Suprapubic skin (tissue), 4 donors: Measurements from ENCODE around the gene PRDM9. TPM values are rescaled to one million over a fixed set of nuclear protein-coding genes. Genes with fewer than 3 reads are reported as not detected.
"Not testable (repeated sequence)": the region's sequence is repeated elsewhere in the genome, so short reads cannot be mapped to it uniquely, and the experiment has no call there.

Source experiments
- DNase-seq, 2 donors: peaks; one replicate each; pipeline ENCODE4 v3.0.0-alpha.2; 2019; ENCODE audit warnings: low spot score in 2 of 2
- H3K27ac ChIP-seq: fragments of 200-600 bp; sonication (generic); one replicate; pipeline ENCODE4 v1.5.1; 2019
- H3K27me3 ChIP-seq: fragments of 200-600 bp; sonication (generic); one replicate; pipeline ENCODE4 v1.5.1; 2019
- H3K36me3 ChIP-seq: fragments of 200-600 bp; sonication (generic); one replicate; pipeline ENCODE4 v1.5.1; 2019
- H3K4me1 ChIP-seq: fragments of 200-600 bp; sonication (generic); one replicate; pipeline ENCODE4 v1.5.1; 2019
- H3K4me3 ChIP-seq: fragments of 200-600 bp; sonication (generic); one replicate; pipeline ENCODE4 v1.5.1; 2019; ENCODE audit warnings: mild to moderate bottlenecking
- H3K9me3 ChIP-seq: fragments of 200-600 bp; sonication (generic); one replicate; pipeline ENCODE4 v1.5.1; 2019
- CTCF ChIP-seq, 2 donors: fragments of 200-600 bp in 1 of 2; fragments of 450-650 bp in 1 of 2; sonication (generic) in 1 of 2; IDR thresholded peaks; one replicate each; pipeline ENCODE4 v1.5.1; 2016 to 2019; ENCODE audit warnings: antibody characterized with exemption in 2 of 2, mild to moderate bottlenecking in 1 of 2, moderate library complexity in 1 of 2
- EP300 ChIP-seq: sonication (generic); formaldehyde crosslinking; IDR thresholded peaks from one replicate; pipeline ENCODE4 v1.6.1; 2017; ENCODE audit warnings: antibody characterized with exemption
- POLR2A ChIP-seq, 2 donors: fragments of 450-650 bp; IDR thresholded peaks; one replicate each; pipeline ENCODE4 v1.6.1; 2017; ENCODE audit warnings: antibody characterized with exemption in 2 of 2, mild to moderate bottlenecking in 2 of 2, moderate library complexity in 2 of 2
- POLR2AphosphoS5 ChIP-seq, 3 donors: sonication (generic); formaldehyde crosslinking; IDR thresholded peaks; one replicate each; pipeline ENCODE4 v1.6.1; 2017; ENCODE audit warnings: antibody characterized with exemption in 3 of 3
- WGBS: methylation state at CpG from one replicate; pipeline ENCODE4 v1.1.5; 2018; 5-methylcytosine and 5-hydroxymethylcytosine counted together
- total RNA-seq, 4 donors: library from RNA; depleted of rRNA; stranded (reverse); fragments of >200 nt; gene quantifications; one replicate each; pipeline ENCODE4 v1.1.0, GENCODE V29; 2016

PRDM9 gene
- total RNA-seq, 4 donors from 2014 or later = not detected

DNA sequence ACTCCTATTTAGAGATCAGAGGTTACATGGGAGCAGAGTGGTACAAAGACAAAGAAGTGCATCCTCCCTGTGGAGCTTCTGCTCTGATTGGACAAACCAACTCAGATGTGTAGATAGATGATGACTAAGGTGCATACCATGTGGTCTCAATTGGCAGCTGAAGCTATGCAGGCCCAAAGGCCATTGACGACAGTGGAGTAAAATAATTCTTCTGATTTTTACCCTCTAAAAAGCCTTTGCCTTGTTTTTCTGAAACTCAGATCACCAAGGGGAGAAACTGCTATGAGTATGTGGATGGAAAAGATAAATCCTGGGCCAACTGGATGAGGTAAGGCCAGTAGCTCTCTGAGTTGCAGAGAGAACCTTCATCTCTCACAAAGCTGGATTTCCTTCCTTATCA is 15.6 kb downstream of the PRDM9 start:
- no peak overlapping the region for H3K27ac ChIP-seq
- no peaks in the 10 kb centered on the region for H3K27me3 ChIP-seq
- no peaks in the 10 kb centered on the region for H3K36me3 ChIP-seq
- H3K4me1 ChIP-seq = no peaks in the 10 kb centered on the region
- TF ChIP-seq POLR2AphosphoS5 (IDR thresholded peaks at IDR 0.05) = no peak
- WGBS = 72% methylated on average over 1 of the region's 1 CpG
- no peaks in the 10 kb centered on the region for H3K9me3 ChIP-seq
- no peak overlapping the region for H3K4me3 ChIP-seq
- no peak for DNase-seq

DNA sequence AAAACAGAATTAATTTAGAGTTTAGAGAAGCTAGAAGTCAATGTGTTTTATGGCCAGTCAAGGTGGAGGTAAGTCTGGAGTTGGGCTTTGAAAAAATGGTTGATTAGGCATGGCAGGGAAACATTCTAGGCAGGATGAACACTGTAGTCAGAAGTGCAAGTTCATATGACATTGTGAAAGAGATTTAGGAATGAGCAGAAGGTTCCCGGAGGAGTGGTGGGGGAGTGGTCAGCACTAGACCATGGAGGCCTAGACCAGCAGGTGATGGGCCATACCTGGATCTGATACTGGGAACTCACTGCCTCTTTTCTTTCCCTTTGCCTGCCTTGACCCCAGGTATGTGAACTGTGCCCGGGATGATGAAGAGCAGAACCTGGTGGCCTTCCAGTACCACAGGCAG is 16.6 kb downstream of the PRDM9 start:
- DNase-seq = no peak
- H3K4me1 ChIP-seq = no peaks in the 10 kb centered on the region
- no peaks in the 10 kb centered on the region for H3K27me3 ChIP-seq
- no peak overlapping the region for H3K27ac ChIP-seq
- no peaks in the 10 kb centered on the region for H3K36me3 ChIP-seq
- 85% methylated on average over 2 of the region's 2 CpGs for WGBS
- H3K4me3 ChIP-seq = no peak overlapping the region
- TF ChIP-seq CTCF (IDR thresholded peaks at IDR 0.05) = no peak
- TF ChIP-seq POLR2AphosphoS5 (IDR thresholded peaks at IDR 0.05) = no peak
- no peak for TF ChIP-seq EP300
- TF ChIP-seq POLR2A (IDR thresholded peaks at IDR 0.05) = no peak
- no peaks in the 10 kb centered on the region for H3K9me3 ChIP-seq

GRCh38 chr5:23525751-23526150 is 18.3 kb downstream of the PRDM9 start:
- TF ChIP-seq POLR2A (IDR thresholded peaks at IDR 0.05) (no peak), CTCF (IDR thresholded peaks at IDR 0.05) (no peak), POLR2AphosphoS5 (IDR thresholded peaks at IDR 0.05) (no peak), EP300 (no peak)
- H3K27ac ChIP-seq = no peak overlapping the region
- H3K4me1 ChIP-seq = no peaks in the 10 kb centered on the region
- no peaks in the 10 kb centered on the region for H3K36me3 ChIP-seq
- no peak overlapping the region for H3K4me3 ChIP-seq
- no peak for DNase-seq
- H3K27me3 ChIP-seq = no peaks in the 10 kb centered on the region
- H3K9me3 ChIP-seq = no peaks in the 10 kb centered on the region

DNA sequence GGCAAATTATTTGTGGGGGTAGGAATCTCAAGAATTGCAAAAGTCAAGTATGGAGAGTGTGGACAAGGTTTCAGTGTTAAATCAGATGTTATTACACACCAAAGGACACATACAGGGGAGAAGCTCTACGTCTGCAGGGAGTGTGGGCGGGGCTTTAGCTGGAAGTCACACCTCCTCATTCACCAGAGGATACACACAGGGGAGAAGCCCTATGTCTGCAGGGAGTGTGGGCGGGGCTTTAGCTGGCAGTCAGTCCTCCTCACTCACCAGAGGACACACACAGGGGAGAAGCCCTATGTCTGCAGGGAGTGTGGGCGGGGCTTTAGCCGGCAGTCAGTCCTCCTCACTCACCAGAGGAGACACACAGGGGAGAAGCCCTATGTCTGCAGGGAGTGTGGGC is 19.2 kb downstream of the PRDM9 start:
- H3K36me3 ChIP-seq, H3K9me3 ChIP-seq, DNase-seq, H3K27me3 ChIP-seq, H3K4me3 ChIP-seq, H3K4me1 ChIP-seq, H3K27ac ChIP-seq: not testable (repeated sequence)
- 79% methylated on average over 3 of the region's 5 CpGs for WGBS

DNA sequence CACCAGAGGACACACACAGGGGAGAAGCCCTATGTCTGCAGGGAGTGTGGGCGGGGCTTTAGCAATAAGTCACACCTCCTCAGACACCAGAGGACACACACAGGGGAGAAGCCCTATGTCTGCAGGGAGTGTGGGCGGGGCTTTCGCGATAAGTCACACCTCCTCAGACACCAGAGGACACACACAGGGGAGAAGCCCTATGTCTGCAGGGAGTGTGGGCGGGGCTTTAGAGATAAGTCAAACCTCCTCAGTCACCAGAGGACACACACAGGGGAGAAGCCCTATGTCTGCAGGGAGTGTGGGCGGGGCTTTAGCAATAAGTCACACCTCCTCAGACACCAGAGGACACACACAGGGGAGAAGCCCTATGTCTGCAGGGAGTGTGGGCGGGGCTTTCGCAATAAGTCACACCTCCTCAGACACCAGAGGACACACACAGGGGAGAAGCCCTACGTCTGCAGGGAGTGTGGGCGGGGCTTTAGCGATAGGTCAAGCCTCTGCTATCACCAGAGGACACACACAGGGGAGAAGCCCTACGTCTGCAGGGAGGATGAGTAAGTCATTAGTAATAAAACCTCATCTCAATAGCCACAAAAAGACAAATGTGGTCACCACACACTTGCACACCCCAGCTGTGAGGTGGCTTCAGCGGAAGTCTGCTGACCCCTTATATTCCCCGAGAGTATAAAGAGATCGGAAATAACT is 20.0 kb downstream of the PRDM9 start:
- not testable (repeated sequence) for H3K27ac ChIP-seq, H3K27me3 ChIP-seq, H3K4me3 ChIP-seq, H3K4me1 ChIP-seq, DNase-seq, H3K36me3 ChIP-seq, H3K9me3 ChIP-seq
- whole genome bisulfite sequencing = 85% methylated on average over 15 of the region's 15 CpGs

GRCh38 chr5:23528677-23529076 is 21.3 kb downstream of the PRDM9 start:
- Histone ChIP-seq H3K9me3 (no peaks in the 10 kb centered on the region), H3K27ac (no peak overlapping the region), H3K4me1 (no peaks in the 10 kb centered on the region), H3K27me3 (no peaks in the 10 kb centered on the region), H3K4me3 (no peak overlapping the region), H3K36me3 (no peaks in the 10 kb centered on the region)
- TF ChIP-seq CTCF (IDR thresholded peaks at IDR 0.05) = no peak
- WGBS = 67% methylated on average over 4 of the region's 4 CpGs
- DNase-seq = no peak

- Histone ChIP-seq H3K36me3 (no peaks in the 10 kb centered on the region), H3K4me3 (no peak overlapping the region), H3K4me1 (no peaks in the 10 kb centered on the region), H3K27ac (no peak overlapping the region), H3K27me3 (no peaks in the 10 kb centered on the region), H3K9me3 (no peaks in the 10 kb centered on the region)
- TF ChIP-seq POLR2AphosphoS5 (IDR thresholded peaks at IDR 0.05) (no peak), CTCF (IDR thresholded peaks at IDR 0.05) (no peak), POLR2A (IDR thresholded peaks at IDR 0.05) (no peak), EP300 (no peak)
- DNase-seq = no peak
Observed at GRCh38 chr5:23530571-23530970, 23.2 kb downstream of the PRDM9 start.
